HEK293 (cell line): ENCODE results near the gene CD276.

ENCODE experiments used
- CTCF ChIA-PET: fragments of 350-600 bp; formaldehyde crosslinking; extraction: SDS; loops from one replicate; lab custom pipeline; 2021; ENCODE audit warnings: antibody characterized with exemption; lab: Yijun Ruan, JAX
- POLR2A ChIA-PET: fragments of 300-600 bp; formaldehyde crosslinking; extraction: SDS; loops from one replicate; lab custom pipeline; 2020; ENCODE audit warnings: antibody characterized with exemption, inconsistent platforms; lab: Yijun Ruan, JAX
- H3K27ac ChIP-seq: fragments of 200-500 bp; sonication (Bioruptor generic); 2 replicates; pipeline ENCODE4 v1.5.1; 2014; ENCODE audit warnings: low read depth, low read length, control low read depth, inconsistent platforms; ENCODE audit errors: extremely low read depth
- H3K36me3 ChIP-seq, 2 experiments: fragments of 200-500 bp in 1 of 2; sonication (Bioruptor generic) in 1 of 2; 1 replicate in 1 of 2; 2 replicates in 1 of 2; pipeline ENCODE4 v1.5.1; 2014 to 2017; ENCODE audit warnings: inconsistent platforms in 2 of 2, low read length in 2 of 2; ENCODE audit not compliant: control insufficient read depth in 2 of 2, insufficient read depth in 1 of 2
- H3K4me1 ChIP-seq: fragments of 200-500 bp; sonication (Bioruptor generic); 2 replicates; pipeline ENCODE4 v1.5.1; 2014; ENCODE audit warnings: mild to moderate bottlenecking, low read length, inconsistent platforms; ENCODE audit not compliant: control insufficient read depth, insufficient read depth
- H3K4me3 ChIP-seq: 2 replicates; pipeline ENCODE4 v1.5.1; 2011; ENCODE audit warnings: low read depth, mild to moderate bottlenecking, control low read depth, low read length, moderate library complexity
- H3K9me3 ChIP-seq: fragments of 200-500 bp; sonication (Bioruptor generic); 2 replicates; pipeline ENCODE4 v1.5.1; 2014; ENCODE audit warnings: low read depth, low read length, inconsistent platforms; ENCODE audit not compliant: control insufficient read depth, insufficient read depth
- CTCF ChIP-seq: fragments of 450-650 bp; formaldehyde crosslinking; IDR thresholded peaks from 2 replicates; pipeline ENCODE4 v1.5.1; 2016; ENCODE audit warnings: missing biosample characterization, missing genetic modification characterization
- HIC1 ChIP-seq: fragments of 450-650 bp; formaldehyde crosslinking; IDR thresholded peaks from 2 replicates; pipeline ENCODE4 v1.5.1; 2016; ENCODE audit warnings: missing biosample characterization, missing genetic modification characterization
- HOXD13 ChIP-seq: sonication (generic); formaldehyde crosslinking; IDR thresholded peaks from 2 replicates; pipeline ENCODE4 v1.8.0; 2022; ENCODE audit warnings: missing genetic modification reagents, borderline replicate concordance
- KLF8 ChIP-seq: fragments of 450-650 bp; formaldehyde crosslinking; IDR thresholded peaks from 2 replicates; pipeline ENCODE4 v1.5.1; 2016; ENCODE audit warnings: missing biosample characterization, missing genetic modification characterization
- MYNN ChIP-seq: fragments of 450-650 bp; formaldehyde crosslinking; IDR thresholded peaks from 2 replicates; pipeline ENCODE4 v1.5.1; 2016; ENCODE audit warnings: missing biosample characterization, missing genetic modification characterization, borderline replicate concordance
- MZF1 ChIP-seq: fragments of 450-650 bp; formaldehyde crosslinking; IDR thresholded peaks from 2 replicates; pipeline ENCODE4 v1.5.1; 2017; ENCODE audit warnings: missing biosample characterization, missing genetic modification characterization, borderline replicate concordance
- SCRT2 ChIP-seq: fragments of 450-650 bp; formaldehyde crosslinking; IDR thresholded peaks from 2 replicates; pipeline ENCODE4 v1.5.1; 2016; ENCODE audit warnings: missing biosample characterization, missing genetic modification characterization
- YY1 ChIP-seq: fragments of 450-650 bp; formaldehyde crosslinking; IDR thresholded peaks from 2 replicates; pipeline ENCODE4 v1.5.1; 2018; ENCODE audit warnings: missing biosample characterization, missing genetic modification characterization
- ZBTB1 ChIP-seq: fragments of 450-650 bp; formaldehyde crosslinking; IDR thresholded peaks from 2 replicates; pipeline ENCODE4 v1.5.1; 2016; ENCODE audit warnings: missing biosample characterization, missing genetic modification characterization
- ZNF10 ChIP-seq: fragments of 450-650 bp; formaldehyde crosslinking; IDR thresholded peaks from 2 replicates; pipeline ENCODE4 v1.5.1; 2017; ENCODE audit warnings: missing biosample characterization, missing genetic modification characterization
- ZNF16 ChIP-seq: fragments of 450-650 bp; formaldehyde crosslinking; IDR thresholded peaks from 2 replicates; pipeline ENCODE4 v1.5.1; 2016; ENCODE audit warnings: low read depth, missing biosample characterization, missing genetic modification characterization
- ZNF19 ChIP-seq: fragments of 450-650 bp; formaldehyde crosslinking; IDR thresholded peaks from 2 replicates; pipeline ENCODE4; 2016; ENCODE audit warnings: missing biosample characterization, missing genetic modification characterization, low read depth
- ZNF248 ChIP-seq: fragments of 450-650 bp; formaldehyde crosslinking; IDR thresholded peaks from 2 replicates; pipeline ENCODE4 v1.5.1; 2017; ENCODE audit warnings: missing biosample characterization, missing genetic modification characterization
- ZNF280C ChIP-seq: fragments of 450-650 bp; formaldehyde crosslinking; IDR thresholded peaks from 2 replicates; pipeline ENCODE4 v1.5.1; 2016; ENCODE audit warnings: missing biosample characterization, missing genetic modification characterization
- ZNF311 ChIP-seq: fragments of 450-650 bp; formaldehyde crosslinking; IDR thresholded peaks from 2 replicates; pipeline ENCODE4 v1.5.1; 2017; ENCODE audit warnings: missing biosample characterization, missing genetic modification characterization, borderline replicate concordance
- ZNF341 ChIP-seq: fragments of 450-650 bp; formaldehyde crosslinking; IDR thresholded peaks from 2 replicates; pipeline ENCODE4; 2016; ENCODE audit warnings: low read depth, missing biosample characterization, missing genetic modification characterization
- ZNF366 ChIP-seq: fragments of 450-650 bp; formaldehyde crosslinking; conservative IDR thresholded peaks from 2 replicates; pipeline ENCODE4 v1.5.1; 2016; ENCODE audit warnings: missing biosample characterization, missing genetic modification characterization
- ZNF501 ChIP-seq: fragments of 450-650 bp; formaldehyde crosslinking; IDR thresholded peaks from 2 replicates; pipeline ENCODE4 v1.5.1; 2016; ENCODE audit warnings: missing biosample characterization, missing genetic modification characterization
- ZNF518A ChIP-seq: fragments of 450-650 bp; formaldehyde crosslinking; conservative IDR thresholded peaks from 2 replicates; pipeline ENCODE4 v1.5.1; 2016; ENCODE audit warnings: low read depth, missing biosample characterization, missing genetic modification characterization
- ZNF530 ChIP-seq: fragments of 450-650 bp; formaldehyde crosslinking; IDR thresholded peaks from 2 replicates; pipeline ENCODE4 v1.5.1; 2016; ENCODE audit warnings: low read depth, missing biosample characterization, missing genetic modification characterization
- ZNF549 ChIP-seq: fragments of 450-650 bp; IDR thresholded peaks from 2 replicates; pipeline ENCODE4 v1.5.1; 2018; ENCODE audit warnings: missing biosample characterization, missing genetic modification characterization, mild to moderate bottlenecking, inconsistent platforms, moderate library complexity
- ZNF610 ChIP-seq: fragments of 450-650 bp; formaldehyde crosslinking; IDR thresholded peaks from 2 replicates; pipeline ENCODE4 v1.5.1; 2016; ENCODE audit warnings: missing biosample characterization, missing genetic modification characterization, borderline replicate concordance
- ZNF658 ChIP-seq: fragments of 450-650 bp; formaldehyde crosslinking; IDR thresholded peaks from 2 replicates; pipeline ENCODE4; 2016; ENCODE audit warnings: missing biosample characterization, missing genetic modification characterization
- ZNF664 ChIP-seq: fragments of 450-650 bp; formaldehyde crosslinking; IDR thresholded peaks from 2 replicates; pipeline ENCODE4 v1.5.1; 2016; ENCODE audit warnings: missing biosample characterization, missing genetic modification characterization
- ZNF701 ChIP-seq: fragments of 450-650 bp; formaldehyde crosslinking; IDR thresholded peaks from 2 replicates; pipeline ENCODE4 v1.5.1; 2016; ENCODE audit warnings: missing biosample characterization, missing genetic modification characterization
- ZNF707 ChIP-seq: fragments of 450-650 bp; formaldehyde crosslinking; IDR thresholded peaks from 2 replicates; pipeline ENCODE4 v1.5.1; 2016; ENCODE audit warnings: missing biosample characterization, missing genetic modification characterization
- ZSCAN16 ChIP-seq: fragments of 450-650 bp; formaldehyde crosslinking; IDR thresholded peaks from 2 replicates; pipeline ENCODE4 v1.5.1; 2016; ENCODE audit warnings: missing biosample characterization, missing genetic modification characterization

The CD276 gene

GRCh38 chr15:73685981-73686380 lies 1.8 kb downstream of the CD276 start:
- POLR2A ChIA-PET: interaction anchor here (0.7 to 2.9 kb wide), 6 partner anchors 9 to 54 kb away, joined by 3 to 18 read pairs (median 3); partner anchors contain the start of gene NPTN
- CTCF ChIA-PET: interaction anchor here (0.6 to 14.1 kb wide), 10 partner anchors 9 to 401 kb away, joined by 3 to 261 read pairs (median 8); partner anchors contain the start of gene NPTN
- no peak overlapping the region for H3K4me3 ChIP-seq

GRCh38 chr15:73686781-73687256 lies 2.6 kb downstream of the CD276 start:
- CTCF ChIA-PET: interaction anchor here (0.7 to 14.1 kb wide), 9 partner anchors 10 to 156 kb away, joined by 3 to 261 read pairs (median 8); partner anchors contain the start of gene NPTN
- Histone ChIP-seq H3K36me3 (peaks cover 0 to 6% of the 10 kb centered on the region in 2 experiments; a peak in 1 of 3 replicates), H3K27ac (no peak overlapping the region), H3K9me3 (no peaks in the 10 kb centered on the region), H3K4me3 (no peak overlapping the region), H3K4me1 (peaks cover 27% of the 10 kb centered on the region)
- POLR2A ChIA-PET: interaction anchor here (0.6 to 2.9 kb wide), 6 partner anchors 11 to 107 kb away, joined by 3 to 18 read pairs (median 3); partner anchors contain the start of gene NPTN
- TF ChIP-seq ZNF311 (tag by site-specific recombination) (no peak), YY1 (no peak), HOXD13 (no peak), ZNF366 (tag by site-specific recombination) (peak; percentile 66; the same call in 1 of the 2 replicates), CTCF (tag by site-specific recombination) (peak; percentile 50; the same call in 1 of the 2 replicates), ZNF19 (tag by site-specific recombination) (no peak), ZNF341 (tag by site-specific recombination) (no peak), ZNF10 (tag by site-specific recombination) (no peak), ZBTB1 (tag by site-specific recombination) (no peak), ZNF530 (tag by site-specific recombination) (no peak), ZNF707 (tag by site-specific recombination) (no peak), MZF1 (tag by site-specific recombination) (no peak), MYNN (tag by site-specific recombination) (no peak), ZNF501 (tag by site-specific recombination) (no peak), ZSCAN16 (no peak), ZNF658 (tag by site-specific recombination) (no peak), ZNF701 (tag by site-specific recombination) (no peak), KLF8 (tag by site-specific recombination) (no peak), ZNF518A (no peak), HIC1 (tag by site-specific recombination) (peak; percentile 58; the same call in 1 of the 2 replicates), ZNF280C (tag by site-specific recombination) (no peak)

More at GRCh38 chr15:73685981-73686380, 1.8 kb downstream of the CD276 start:
- Histone ChIP-seq H3K4me1 (peaks cover 20% of the 10 kb centered on the region), H3K9me3 (no peaks in the 10 kb centered on the region), H3K27ac (no peak overlapping the region), H3K36me3 (peaks cover 0 to 2% of the 10 kb centered on the region in 2 experiments; a peak in 1 of 3 replicates)
- TF ChIP-seq ZNF610 (no peak), ZNF701 (tag by site-specific recombination) (no peak), SCRT2 (tag by site-specific recombination) (no peak; the same call in 1 of the 2 replicates), ZNF549 (no peak), ZNF664 (no peak), ZNF248 (tag by site-specific recombination) (no peak), ZNF16 (no peak)
